ENCODE data around the gene SPOCK3. TPM values are rescaled to one million over a fixed set of nuclear protein-coding genes. Genes with fewer than 3 reads are reported as not detected.
"Not testable (repeated sequence)": the region's sequence is repeated elsewhere in the genome, so short reads cannot be mapped to it uniquely, and the experiment has no call there.

The SPOCK3 gene
- total and polyA plus RNA-seq, 2 donors (not counting 3 experiments of a cell fraction or from before 2014, with no cell fraction given) = 0.10 TPM; not detected in 1

DNA sequence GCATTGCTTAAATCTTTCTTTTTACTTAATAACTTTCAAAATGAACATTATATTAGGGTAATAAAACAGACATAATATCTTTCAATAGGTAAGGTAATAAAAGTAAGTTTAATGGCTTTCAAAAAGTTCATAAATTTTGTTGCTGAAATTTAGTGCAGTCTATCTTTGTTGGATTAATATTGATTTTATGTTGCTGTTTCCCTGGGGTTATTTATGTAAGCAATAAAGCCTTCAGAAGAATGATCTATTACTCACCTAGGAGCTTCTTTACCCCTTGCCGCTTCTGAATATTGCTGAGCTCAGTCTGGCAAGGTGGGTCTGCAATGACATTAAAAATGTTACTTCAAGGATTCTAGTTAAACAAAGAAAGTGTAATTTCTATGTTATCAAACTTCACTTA lies 492.6 kb downstream of the SPOCK3 start:
- Histone ChIP-seq H3K27ac (ENCODE audit: insufficient read depth, low read depth, low read length) (no peak overlapping the region), H3K4me2 (ENCODE audit: insufficient read depth, low read length) (no peak overlapping the region), H3K79me2 (ENCODE audit: control insufficient read depth, insufficient read depth, low read length) (no peaks in the 10 kb centered on the region), H4K20me1 (replicated peaks; ENCODE audit: control insufficient read depth, extremely low read depth, insufficient read depth, low read length) (no peaks in the 10 kb centered on the region), H3K36me3 (ENCODE audit: control insufficient read depth in 2 of 2, extremely low read depth in 1 of 2, insufficient read depth in 2 of 2, low read length in 2 of 2) (no peaks in the 10 kb centered on the region), H3K9me3 (replicated peaks; ENCODE audit: control insufficient read depth, insufficient read depth, low read length) (no peaks in the 10 kb centered on the region), H3K9ac (replicated peaks; ENCODE audit: extremely low read depth, insufficient read depth, low read length) (no peak overlapping the region), H2AFZ (ENCODE audit: low read depth, low read length) (no peak overlapping the region), H3K27me3 (ENCODE audit: control insufficient read depth in 2 of 2, insufficient read depth in 2 of 2, low read length in 2 of 2) (no peaks in the 10 kb centered on the region), H3K4me1 (ENCODE audit: control insufficient read depth, extremely low read depth, insufficient read depth, low read length) (no peaks in the 10 kb centered on the region), H3K4me3 (replicated peaks in 1 of 3; ENCODE audit: insufficient read depth in 1 of 3, low read depth in 1 of 3, low read length in 3 of 3) (no peak overlapping the region), H3K9me1 (replicated peaks; ENCODE audit: control insufficient read depth, extremely low read depth, insufficient read depth, low read length) (no peaks in the 10 kb centered on the region)
- ChIA-PET POLR2A (no interaction called here), CTCF (no interaction called here)
- TF ChIP-seq POLR2A (IDR thresholded peaks at IDR 0.05; ENCODE audit: low read depth, low read length) (no peak), EZH2 (IDR thresholded peaks at IDR 0.05; ENCODE audit: borderline replicate concordance, low read depth, low read length, severe bottlenecking) (no peak), POLR2AphosphoS5 (IDR thresholded peaks at IDR 0.05; ENCODE audit: insufficient read depth, low read depth, low read length) (no peak), FOS (IDR thresholded peaks at IDR 0.05; ENCODE audit: borderline replicate concordance, insufficient read depth, low read length) (no peak), GATA2 (IDR thresholded peaks at IDR 0.05; ENCODE audit: insufficient read depth, insufficient read length, low read depth, low read length) (no peak), JUN (IDR thresholded peaks at IDR 0.05; ENCODE audit: borderline replicate concordance, insufficient read depth, insufficient read length, low read depth) (no peak), MYC (IDR thresholded peaks at IDR 0.05; ENCODE audit: low read depth, low read length) (no peak)
- TF ChIP-seq, protein P1, sequence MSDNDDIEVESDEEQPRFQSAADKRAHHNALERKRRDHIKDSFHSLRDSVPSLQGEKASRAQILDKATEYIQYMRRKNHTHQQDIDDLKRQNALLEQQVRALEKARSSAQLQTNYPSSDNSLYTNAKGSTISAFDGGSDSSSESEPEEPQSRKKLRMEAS (IDR thresholded peaks at IDR 0.05; ENCODE audit: insufficient read depth, insufficient read length) = no peak
- TF ChIP-seq, protein P2, sequence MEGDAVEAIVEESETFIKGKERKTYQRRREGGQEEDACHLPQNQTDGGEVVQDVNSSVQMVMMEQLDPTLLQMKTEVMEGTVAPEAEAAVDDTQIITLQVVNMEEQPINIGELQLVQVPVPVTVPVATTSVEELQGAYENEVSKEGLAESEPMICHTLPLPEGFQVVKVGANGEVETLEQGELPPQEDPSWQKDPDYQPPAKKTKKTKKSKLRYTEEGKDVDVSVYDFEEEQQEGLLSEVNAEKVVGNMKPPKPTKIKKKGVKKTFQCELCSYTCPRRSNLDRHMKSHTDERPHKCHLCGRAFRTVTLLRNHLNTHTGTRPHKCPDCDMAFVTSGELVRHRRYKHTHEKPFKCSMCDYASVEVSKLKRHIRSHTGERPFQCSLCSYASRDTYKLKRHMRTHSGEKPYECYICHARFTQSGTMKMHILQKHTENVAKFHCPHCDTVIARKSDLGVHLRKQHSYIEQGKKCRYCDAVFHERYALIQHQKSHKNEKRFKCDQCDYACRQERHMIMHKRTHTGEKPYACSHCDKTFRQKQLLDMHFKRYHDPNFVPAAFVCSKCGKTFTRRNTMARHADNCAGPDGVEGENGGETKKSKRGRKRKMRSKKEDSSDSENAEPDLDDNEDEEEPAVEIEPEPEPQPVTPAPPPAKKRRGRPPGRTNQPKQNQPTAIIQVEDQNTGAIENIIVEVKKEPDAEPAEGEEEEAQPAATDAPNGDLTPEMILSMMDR (IDR thresholded peaks at IDR 0.05; ENCODE audit: extremely low read depth in 1 of 2, insufficient read depth in 1 of 2, low read depth in 1 of 2, low read length in 2 of 2) = no peak
- dilution Hi-C loops (cut with MboI; ENCODE audit: extremely low pct_ligation_motif_present, low sequenced_read_pairs) (no loop called here), intact Hi-C loops (cut with micrococcal nuclease) (no loop called here)
- no TSS peak for BruUV-seq (replicated peaks)
- DNase-seq (ENCODE audit: low read depth, low spot score) (no peak), FAIRE-seq (no peak)

DNA sequence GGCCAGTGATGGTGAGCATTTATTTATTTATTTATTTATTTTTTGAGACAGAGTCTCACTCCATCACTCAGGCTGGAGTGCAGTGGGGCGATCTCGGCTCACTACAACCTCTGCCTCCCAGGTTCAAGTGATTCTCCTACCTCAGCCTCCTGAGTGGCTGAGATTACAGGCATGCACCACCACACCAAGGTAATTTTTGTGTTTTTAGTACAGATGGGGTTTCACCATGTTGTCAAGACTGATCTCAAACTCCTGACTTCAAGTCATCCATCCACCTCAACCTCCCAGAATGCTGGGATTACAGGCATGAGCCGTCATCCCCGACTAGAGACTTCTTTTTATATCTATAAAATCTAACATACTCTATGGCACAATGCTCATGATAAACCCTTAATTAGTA lies 495.1 kb downstream of the SPOCK3 start:
- H3K9me3 ChIP-seq (replicated peaks; ENCODE audit: control insufficient read depth, insufficient read depth, low read length); intact Hi-C loops (cut with micrococcal nuclease); H3K9me1 ChIP-seq (replicated peaks; ENCODE audit: control insufficient read depth, extremely low read depth, insufficient read depth, low read length); H2AFZ ChIP-seq (ENCODE audit: low read depth, low read length); H3K4me3 ChIP-seq (replicated peaks in 1 of 3; ENCODE audit: insufficient read depth in 1 of 3, low read depth in 1 of 3, low read length in 3 of 3); H3K79me2 ChIP-seq (ENCODE audit: control insufficient read depth, insufficient read depth, low read length); H3K4me1 ChIP-seq (ENCODE audit: control insufficient read depth, extremely low read depth, insufficient read depth, low read length); H4K20me1 ChIP-seq (replicated peaks; ENCODE audit: control insufficient read depth, extremely low read depth, insufficient read depth, low read length); DNase-seq (ENCODE audit: low read depth, low spot score); H3K4me2 ChIP-seq (ENCODE audit: insufficient read depth, low read length); CTCF ChIA-PET; H3K36me3 ChIP-seq (ENCODE audit: control insufficient read depth in 2 of 2, extremely low read depth in 1 of 2, insufficient read depth in 2 of 2, low read length in 2 of 2); dilution Hi-C loops (cut with MboI; ENCODE audit: extremely low pct_ligation_motif_present, low sequenced_read_pairs); FAIRE-seq; H3K27me3 ChIP-seq (ENCODE audit: control insufficient read depth in 2 of 2, insufficient read depth in 2 of 2, low read length in 2 of 2); H3K9ac ChIP-seq (replicated peaks; ENCODE audit: extremely low read depth, insufficient read depth, low read length); H3K27ac ChIP-seq (ENCODE audit: insufficient read depth, low read depth, low read length); BruUV-seq (replicated peaks); POLR2A ChIA-PET: not testable (repeated sequence)
